ENCODE measurements around the gene NPAS2. TPM values are rescaled to one million over a fixed set of nuclear protein-coding genes. Genes with fewer than 3 reads are reported as not detected.

NPAS2 gene
- total RNA-seq, 2 donors from 2014 or later: 39.2 to 49.4 TPM

DNA sequence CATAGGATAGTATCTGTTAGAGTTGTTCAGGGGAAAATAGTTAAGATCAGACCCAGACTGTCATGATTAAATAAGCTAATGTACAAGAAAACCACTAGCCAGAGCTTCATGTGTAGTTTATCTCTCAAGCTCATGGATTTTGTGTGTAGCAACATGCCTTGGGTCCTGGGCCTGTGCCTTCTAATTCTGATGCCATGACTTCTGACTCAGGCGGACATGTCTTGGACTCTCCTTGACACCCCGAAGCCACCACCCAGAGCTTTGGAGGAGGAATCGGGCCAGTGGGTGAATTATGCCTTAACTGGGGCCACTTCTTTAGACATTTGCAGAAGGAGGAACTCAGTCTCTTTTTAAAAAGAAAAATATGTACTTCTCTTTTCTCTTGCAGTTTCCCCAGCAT, 68.7 kb downstream of the NPAS2 start:
- TF ChIP-seq, protein P1, sequence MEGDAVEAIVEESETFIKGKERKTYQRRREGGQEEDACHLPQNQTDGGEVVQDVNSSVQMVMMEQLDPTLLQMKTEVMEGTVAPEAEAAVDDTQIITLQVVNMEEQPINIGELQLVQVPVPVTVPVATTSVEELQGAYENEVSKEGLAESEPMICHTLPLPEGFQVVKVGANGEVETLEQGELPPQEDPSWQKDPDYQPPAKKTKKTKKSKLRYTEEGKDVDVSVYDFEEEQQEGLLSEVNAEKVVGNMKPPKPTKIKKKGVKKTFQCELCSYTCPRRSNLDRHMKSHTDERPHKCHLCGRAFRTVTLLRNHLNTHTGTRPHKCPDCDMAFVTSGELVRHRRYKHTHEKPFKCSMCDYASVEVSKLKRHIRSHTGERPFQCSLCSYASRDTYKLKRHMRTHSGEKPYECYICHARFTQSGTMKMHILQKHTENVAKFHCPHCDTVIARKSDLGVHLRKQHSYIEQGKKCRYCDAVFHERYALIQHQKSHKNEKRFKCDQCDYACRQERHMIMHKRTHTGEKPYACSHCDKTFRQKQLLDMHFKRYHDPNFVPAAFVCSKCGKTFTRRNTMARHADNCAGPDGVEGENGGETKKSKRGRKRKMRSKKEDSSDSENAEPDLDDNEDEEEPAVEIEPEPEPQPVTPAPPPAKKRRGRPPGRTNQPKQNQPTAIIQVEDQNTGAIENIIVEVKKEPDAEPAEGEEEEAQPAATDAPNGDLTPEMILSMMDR (IDR thresholded peaks at IDR 0.05): no peak
- H3K4me1 ChIP-seq: peaks cover 0 to 33% of the 10 kb centered on the region in 2 donors
- no peak overlapping the region for H3K4me3 ChIP-seq
- no peaks in the 10 kb centered on the region for H3K9me3 ChIP-seq
- H3K27me3 ChIP-seq: no peaks in the 10 kb centered on the region
- no peak for DNase-seq (ENCODE audit: low spot score)
- H3K36me3 ChIP-seq: no peaks in the 10 kb centered on the region
- H3K27ac ChIP-seq: no peak overlapping the region

DNA sequence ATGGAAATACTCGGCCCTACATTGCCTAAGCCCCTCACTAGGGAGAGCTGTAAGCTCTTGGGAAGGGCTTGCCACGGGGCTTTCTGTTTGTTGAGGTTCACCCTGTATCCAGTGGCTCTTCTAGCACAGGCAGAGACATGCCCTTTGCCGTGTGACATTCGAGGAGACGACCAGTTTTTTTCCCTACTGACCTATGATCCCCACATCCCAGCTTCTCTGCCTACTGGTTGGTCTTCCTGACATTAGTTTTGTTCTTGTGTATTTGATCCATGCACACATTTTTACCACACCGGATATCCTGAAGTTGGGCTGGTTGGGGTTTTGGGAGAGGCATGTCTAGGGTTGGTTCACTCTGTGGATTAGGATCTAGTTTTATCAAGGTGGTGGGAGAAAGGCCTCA, 69.3 kb downstream of the NPAS2 start:
- no peaks in the 10 kb centered on the region for H3K27me3 ChIP-seq
- H3K4me3 ChIP-seq: no peak overlapping the region
- no peak overlapping the region for H3K27ac ChIP-seq
- peaks cover 0 to 26% of the 10 kb centered on the region in 2 donors for H3K4me1 ChIP-seq
- no peaks in the 10 kb centered on the region for H3K9me3 ChIP-seq
- H3K36me3 ChIP-seq: no peaks in the 10 kb centered on the region
- TF ChIP-seq, protein P1 (IDR thresholded peaks at IDR 0.05): no peak
- no peak for DNase-seq (ENCODE audit: low spot score)

DNA sequence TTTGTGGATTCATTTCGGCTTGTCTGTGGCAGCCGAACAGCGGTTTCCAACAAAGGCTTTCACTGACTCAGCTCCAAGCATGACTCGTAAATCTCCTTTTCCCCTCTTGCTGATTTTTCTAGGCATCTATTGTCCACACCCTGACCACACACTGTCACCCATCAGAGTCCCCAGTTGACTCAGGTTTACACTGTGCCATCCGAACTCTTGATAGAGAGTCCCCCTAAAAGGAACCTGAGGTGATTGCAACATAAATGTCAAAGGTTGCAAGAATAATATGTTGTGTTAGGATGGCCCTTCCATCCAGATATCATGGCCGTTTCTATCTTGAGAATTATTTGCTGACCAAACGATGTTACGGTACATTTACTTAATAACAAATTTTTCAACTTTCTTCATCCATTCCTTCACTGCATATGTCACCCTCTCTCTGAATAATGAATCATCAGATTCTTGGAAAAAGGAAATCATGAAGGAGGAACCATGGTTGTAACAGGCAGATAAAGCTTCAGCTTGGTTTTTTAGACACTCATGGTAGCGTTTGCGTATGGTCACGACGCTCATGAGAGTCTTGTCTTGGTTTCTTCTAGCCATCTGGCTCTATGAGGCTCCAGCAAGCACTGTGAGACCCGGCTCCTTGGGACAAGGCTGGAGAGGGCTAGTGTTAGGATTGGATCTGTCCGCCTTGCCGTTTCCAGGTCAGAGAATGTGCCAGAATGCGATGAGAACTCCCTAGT, 72.1 kb downstream of the NPAS2 start:
- DNase-seq (ENCODE audit: low spot score): no peak
- TF ChIP-seq, protein P1 (IDR thresholded peaks at IDR 0.05): no peak
- Histone ChIP-seq H3K36me3 (no peaks in the 10 kb centered on the region), H3K27ac (peak overlapping the region; percentile 46 to 85), H3K27me3 (no peaks in the 10 kb centered on the region), H3K9me3 (no peaks in the 10 kb centered on the region), H3K4me3 (no peak overlapping the region), H3K4me1 (peaks cover 0 to 43% of the 10 kb centered on the region in 2 donors)

DNA sequence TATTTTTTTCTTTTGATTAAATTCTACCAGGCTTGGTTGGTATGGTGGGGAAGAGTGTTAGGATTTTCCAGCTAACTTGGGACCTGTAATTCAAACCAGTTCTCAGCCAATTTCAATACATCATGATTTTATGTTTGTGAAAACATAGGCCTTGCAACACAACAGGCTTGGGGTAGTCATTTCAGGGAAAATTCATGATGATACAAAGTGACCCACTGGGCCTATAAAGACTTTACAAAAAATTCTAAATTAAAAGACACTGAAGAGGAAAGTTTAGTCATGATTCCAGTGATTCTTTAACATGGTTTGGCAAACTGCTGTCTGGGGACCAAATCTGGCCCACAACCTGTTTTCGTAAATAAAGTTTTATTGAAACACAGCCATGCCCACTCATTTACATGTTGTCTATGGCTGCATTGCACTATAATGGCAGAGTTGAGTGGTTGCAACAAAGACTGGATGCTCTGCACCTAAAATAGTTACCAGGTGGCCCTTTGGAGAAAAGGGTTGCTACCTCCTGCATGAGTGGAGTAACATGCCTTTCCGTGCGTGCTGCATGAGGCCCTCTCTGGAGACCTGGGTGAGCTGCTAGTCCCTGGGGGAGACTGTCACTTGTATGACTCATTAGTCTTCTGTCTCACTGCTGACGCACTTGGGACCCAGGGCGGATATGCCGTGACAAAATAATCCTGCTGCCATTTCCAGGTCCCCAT, 73.6 kb downstream of the NPAS2 start:
- H3K27ac ChIP-seq: peak overlapping the region; percentile 46 to 85
- no peak overlapping the region for H3K4me3 ChIP-seq
- H3K4me1 ChIP-seq: peaks cover 0 to 29% of the 10 kb centered on the region in 2 donors
- no peaks in the 10 kb centered on the region for H3K9me3 ChIP-seq
- H3K36me3 ChIP-seq: no peaks in the 10 kb centered on the region
- no peak for DNase-seq (ENCODE audit: low spot score)
- no peaks in the 10 kb centered on the region for H3K27me3 ChIP-seq
- TF ChIP-seq, protein P1 (IDR thresholded peaks at IDR 0.05): no peak

DNA sequence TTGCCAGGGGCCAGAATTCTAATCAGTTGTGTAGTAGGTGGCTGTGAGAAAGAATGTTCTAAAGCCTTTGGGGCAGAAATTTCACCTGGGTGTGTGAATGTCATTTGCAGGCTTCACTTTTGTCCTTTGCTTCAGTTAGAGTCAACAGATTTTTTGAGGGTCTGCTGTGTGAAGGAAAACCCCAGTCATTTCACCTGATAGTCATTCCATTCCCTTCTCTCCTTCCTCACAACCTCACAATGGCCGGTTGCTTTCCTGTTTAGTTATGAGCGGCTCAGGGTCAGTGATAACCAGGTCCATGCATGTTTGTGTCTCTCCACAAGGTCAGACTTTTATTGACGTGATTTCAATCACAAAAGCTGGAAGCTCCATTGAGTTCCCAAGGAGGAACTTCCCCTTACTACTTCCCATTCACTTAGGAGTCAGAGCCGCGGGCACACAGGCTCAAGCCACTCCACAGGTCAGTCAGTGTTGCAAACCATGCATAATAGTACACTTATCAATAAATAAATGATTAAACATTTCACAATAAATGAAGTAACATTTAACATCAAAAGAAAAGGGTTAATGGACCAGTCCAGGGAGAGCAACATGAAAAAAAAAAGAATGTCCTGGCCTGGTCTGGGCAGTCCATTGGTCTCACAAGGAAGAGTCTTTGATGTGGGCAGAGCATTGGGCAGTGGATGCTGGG, 74.3 kb downstream of the NPAS2 start:
- no peaks in the 10 kb centered on the region for H3K27me3 ChIP-seq
- no peak for DNase-seq (ENCODE audit: low spot score)
- no peak overlapping the region for H3K4me3 ChIP-seq
- TF ChIP-seq, protein P1 (IDR thresholded peaks at IDR 0.05): no peak
- no peaks in the 10 kb centered on the region for H3K9me3 ChIP-seq
- peaks cover 0 to 29% of the 10 kb centered on the region in 2 donors for H3K4me1 ChIP-seq
- peak overlapping the region; percentile 46 to 85 for H3K27ac ChIP-seq
- H3K36me3 ChIP-seq: no peaks in the 10 kb centered on the region

All from right atrium auricular region (tissue), 2 donors.